Fibroblast of lung (primary cell): Measurements from ENCODE around the gene RAPGEF3. TPM values are rescaled to one million over a fixed set of nuclear protein-coding genes. Genes with fewer than 3 reads are reported as not detected.
A peak's percentile ranks its signal among the peaks of the same experiment; 100 is the strongest.

Source experiments
- DNase-seq, 2 donors: peaks; one replicate each; pipeline versions ENCODE4 v3.0.0 to v3.0.0-alpha.2; 2010; ENCODE audit warnings: low read depth in 2 of 2
- H2AFZ ChIP-seq: 2 replicates; pipeline ENCODE4 v1.5.1; 2012; ENCODE audit warnings: low read length, control low read depth, inconsistent platforms
- H3K27ac ChIP-seq: 2 replicates; pipeline ENCODE4 v1.5.1; 2011; ENCODE audit warnings: low read length, control low read depth; ENCODE audit not compliant: insufficient read depth
- H3K27me3 ChIP-seq: 2 replicates; pipeline ENCODE4 v1.5.1; 2011; ENCODE audit warnings: mild to moderate bottlenecking, low read length; ENCODE audit not compliant: control insufficient read depth, insufficient read depth
- H3K36me3 ChIP-seq: 2 replicates; pipeline ENCODE4 v1.5.1; 2011; ENCODE audit warnings: low read length; ENCODE audit not compliant: control insufficient read depth, insufficient read depth
- H3K4me1 ChIP-seq: 2 replicates; pipeline ENCODE4 v1.5.1; 2011; ENCODE audit warnings: low read length; ENCODE audit not compliant: control insufficient read depth, insufficient read depth; ENCODE audit errors: extremely low read depth
- H3K4me2 ChIP-seq: 2 replicates; pipeline ENCODE4 v1.5.1; 2011; ENCODE audit warnings: low read length, control low read depth; ENCODE audit not compliant: insufficient read depth; ENCODE audit errors: extremely low read depth
- H3K4me3 ChIP-seq, 4 experiments: fragments of 200-600 bp in 1 of 4; sonication (generic) in 1 of 4; replicated peaks in 1 of 4; 2 replicates each; pipeline ENCODE4 v1.5.1; 2011 to 2016; ENCODE audit warnings: low read length in 4 of 4, low read depth in 3 of 4, mild to moderate bottlenecking in 3 of 4, control low read depth in 2 of 4, inconsistent platforms in 1 of 4, mixed read lengths in 1 of 4; ENCODE audit not compliant: insufficient read depth in 1 of 4; ENCODE audit errors: control extremely low read depth in 1 of 4
- H3K79me2 ChIP-seq: 2 replicates; pipeline ENCODE4 v1.5.1; 2012; ENCODE audit warnings: mild to moderate bottlenecking, low read length, inconsistent platforms; ENCODE audit not compliant: control insufficient read depth, insufficient read depth
- H3K9ac ChIP-seq: 2 replicates; pipeline ENCODE4 v1.5.1; 2011; ENCODE audit warnings: mild to moderate bottlenecking, low read length, control low read depth; ENCODE audit not compliant: insufficient read depth
- H3K9me3 ChIP-seq: 2 replicates; pipeline ENCODE4 v1.5.1; 2012; ENCODE audit warnings: low read depth, low read length; ENCODE audit not compliant: control insufficient read depth, insufficient read depth
- H4K20me1 ChIP-seq: 2 replicates; pipeline ENCODE4 v1.5.1; 2011; ENCODE audit warnings: low read length; ENCODE audit not compliant: control insufficient read depth, insufficient read depth; ENCODE audit errors: extremely low read depth
- EZH2 ChIP-seq: IDR thresholded peaks from 2 replicates; pipeline ENCODE4 v1.5.1; 2012; ENCODE audit warnings: low read length, control low read depth, mild to moderate bottlenecking; ENCODE audit errors: missing control alignments
- polyA plus RNA-seq, 2 donors: library from polyadenylated mRNA; depleted of rRNA in 1 of 2; stranded (reverse) in 1 of 2; unstranded in 1 of 2; fragments of >200 nt; gene quantifications; 2 replicates each; pipeline ENCODE4 v1.2.1, GENCODE V29; 2011 to 2012; ENCODE audit warnings: missing spikeins in 1 of 2
- total RNA-seq: library from RNA; depleted of rRNA; stranded (reverse); fragments of >200 nt; gene quantifications from 2 replicates; pipeline ENCODE4 v1.2.1, GENCODE V29; 2014
- TF ChIP-seq, protein P1 (sequence below), 2 donors: IDR thresholded peaks in 1 of 2; conservative IDR thresholded peaks in 1 of 2; 1 replicate in 1 of 2; 2 replicates in 1 of 2; pipeline ENCODE4 v1.5.1; 2011 to 2012; ENCODE audit warnings: low read length in 2 of 2, control low read depth in 1 of 2, inconsistent platforms in 1 of 2, low read depth in 1 of 2, mild to moderate bottlenecking in 1 of 2

The RAPGEF3 gene
- total and polyA plus RNA-seq, 2 donors (not counting 1 experiment from before 2014, with no cell fraction given), result 0.83 to 2.8 TPM

DNA sequence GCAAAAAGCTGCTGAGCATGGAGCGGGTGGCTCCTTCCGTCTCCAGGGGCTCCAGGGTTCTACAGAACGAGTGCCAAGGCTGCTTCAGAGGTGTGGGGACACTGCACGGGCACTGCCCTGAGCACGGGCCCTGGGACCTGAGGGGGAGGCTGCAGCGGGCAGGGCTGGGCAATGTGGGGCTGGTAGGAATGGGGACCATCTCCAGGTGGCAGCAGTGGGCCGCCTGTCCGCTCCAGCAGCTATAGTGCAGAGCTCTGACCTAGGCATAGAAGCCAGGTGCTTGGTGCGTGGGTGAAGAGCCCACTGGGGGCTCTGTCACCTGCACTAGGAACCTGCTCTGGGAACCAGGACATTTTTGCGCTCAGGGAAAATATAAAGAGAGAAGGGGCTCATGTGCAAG is 38.8 kb upstream of the RAPGEF3 start:
- H3K9ac ChIP-seq, result no peak overlapping the region
- peaks cover 43% of the 10 kb centered on the region for H3K36me3 ChIP-seq
- TF ChIP-seq, protein P1, sequence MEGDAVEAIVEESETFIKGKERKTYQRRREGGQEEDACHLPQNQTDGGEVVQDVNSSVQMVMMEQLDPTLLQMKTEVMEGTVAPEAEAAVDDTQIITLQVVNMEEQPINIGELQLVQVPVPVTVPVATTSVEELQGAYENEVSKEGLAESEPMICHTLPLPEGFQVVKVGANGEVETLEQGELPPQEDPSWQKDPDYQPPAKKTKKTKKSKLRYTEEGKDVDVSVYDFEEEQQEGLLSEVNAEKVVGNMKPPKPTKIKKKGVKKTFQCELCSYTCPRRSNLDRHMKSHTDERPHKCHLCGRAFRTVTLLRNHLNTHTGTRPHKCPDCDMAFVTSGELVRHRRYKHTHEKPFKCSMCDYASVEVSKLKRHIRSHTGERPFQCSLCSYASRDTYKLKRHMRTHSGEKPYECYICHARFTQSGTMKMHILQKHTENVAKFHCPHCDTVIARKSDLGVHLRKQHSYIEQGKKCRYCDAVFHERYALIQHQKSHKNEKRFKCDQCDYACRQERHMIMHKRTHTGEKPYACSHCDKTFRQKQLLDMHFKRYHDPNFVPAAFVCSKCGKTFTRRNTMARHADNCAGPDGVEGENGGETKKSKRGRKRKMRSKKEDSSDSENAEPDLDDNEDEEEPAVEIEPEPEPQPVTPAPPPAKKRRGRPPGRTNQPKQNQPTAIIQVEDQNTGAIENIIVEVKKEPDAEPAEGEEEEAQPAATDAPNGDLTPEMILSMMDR (conservative IDR thresholded peaks at IDR 0.05 in 1 of 2, IDR thresholded peaks at IDR 0.05 in 1 of 2; ENCODE audit: low read depth in 1 of 2, low read length in 2 of 2), result peak; percentile 9 to 26
- TF ChIP-seq EZH2, result no peak
- H4K20me1 ChIP-seq, result no peaks in the 10 kb centered on the region
- H3K4me1 ChIP-seq, result no peaks in the 10 kb centered on the region
- H3K27ac ChIP-seq, result no peak overlapping the region
- no peak overlapping the region for H2AFZ ChIP-seq
- no peak overlapping the region for H3K4me2 ChIP-seq
- H3K27me3 ChIP-seq, result no peaks in the 10 kb centered on the region
- H3K79me2 ChIP-seq, result peaks cover 39% of the 10 kb centered on the region
- H3K9me3 ChIP-seq, result no peaks in the 10 kb centered on the region
- DNase-seq, result no peak
- H3K4me3 ChIP-seq, result no peak overlapping the region

DNA sequence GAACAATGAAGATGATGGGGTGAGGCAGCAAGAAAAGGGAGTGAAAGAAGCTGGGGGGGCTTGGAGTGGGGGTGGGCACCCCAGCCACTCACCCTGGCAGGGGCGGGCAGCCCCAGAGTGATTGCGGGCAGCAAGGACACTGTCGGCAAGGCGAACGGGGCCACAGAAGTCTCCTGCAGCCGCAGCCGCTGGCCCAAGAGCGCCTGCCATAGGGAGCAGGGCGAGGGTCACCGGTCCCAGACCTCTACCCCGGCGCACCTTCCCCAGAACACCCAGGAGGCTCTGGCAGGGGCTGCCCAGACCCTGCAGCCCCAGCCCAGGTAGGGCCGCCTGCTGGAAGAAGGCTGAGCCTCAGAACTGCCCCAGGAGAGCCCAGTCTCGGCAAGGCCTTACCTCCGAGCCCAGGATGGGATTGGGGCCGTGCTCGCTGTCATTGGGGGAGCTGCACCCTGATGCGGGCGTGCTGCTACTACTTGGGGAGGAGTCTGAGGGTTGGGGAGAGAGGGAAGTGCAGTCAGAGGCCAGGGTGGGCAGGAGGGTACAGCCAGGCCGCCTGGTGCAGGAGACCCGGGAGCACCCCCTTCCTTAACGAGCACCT is 37.2 kb upstream of the RAPGEF3 start:
- Histone ChIP-seq H3K36me3 (peaks cover 55% of the 10 kb centered on the region), H3K4me2 (no peak overlapping the region), H3K4me1 (no peaks in the 10 kb centered on the region), H3K9ac (no peak overlapping the region), H4K20me1 (no peaks in the 10 kb centered on the region), H3K4me3 (no peak overlapping the region), H3K9me3 (no peaks in the 10 kb centered on the region), H3K27ac (no peak overlapping the region), H3K79me2 (peaks cover 24% of the 10 kb centered on the region), H3K27me3 (no peaks in the 10 kb centered on the region), H2AFZ (no peak overlapping the region)
- TF ChIP-seq, protein P1 (conservative IDR thresholded peaks at IDR 0.05 in 1 of 2, IDR thresholded peaks at IDR 0.05 in 1 of 2; ENCODE audit: low read depth in 1 of 2, low read length in 2 of 2), result no peak
- no peak for TF ChIP-seq EZH2
- no peak for DNase-seq

DNA sequence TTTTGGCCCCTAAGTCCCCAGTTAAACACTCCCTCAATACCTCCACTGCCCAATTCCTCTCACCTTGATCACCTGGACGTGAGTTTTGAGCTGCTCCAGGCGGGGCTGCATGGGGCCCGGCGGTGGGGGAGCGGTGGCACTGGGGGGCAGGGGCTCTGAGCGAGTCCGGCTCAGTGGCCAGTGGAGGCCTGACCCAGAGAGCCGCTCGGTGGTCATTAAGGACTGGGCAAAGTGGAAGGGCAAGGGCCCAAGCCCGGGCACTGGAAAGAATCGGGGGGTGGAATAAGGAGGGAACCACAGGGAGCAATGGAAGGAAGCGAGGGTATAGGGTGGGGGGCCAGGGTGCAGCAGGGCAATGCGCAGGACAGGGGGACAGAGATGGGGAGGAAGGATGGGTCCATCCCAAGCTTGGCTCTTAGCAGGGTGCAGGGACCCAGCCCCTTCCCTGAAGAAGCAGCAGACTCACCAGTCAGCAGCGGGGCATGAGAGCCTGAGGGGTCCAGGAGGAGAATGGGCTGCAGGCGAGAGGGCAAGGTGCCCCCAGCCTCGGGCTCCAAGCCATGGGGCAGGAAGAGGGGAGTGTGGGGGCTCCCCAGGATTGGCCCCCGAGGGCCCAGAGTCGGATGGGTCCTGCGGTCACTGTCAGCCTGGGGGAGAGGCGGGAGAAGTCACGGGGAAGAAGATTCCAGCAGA is 36.6 kb upstream of the RAPGEF3 start:
- no peaks in the 10 kb centered on the region for H4K20me1 ChIP-seq
- no peak overlapping the region for H2AFZ ChIP-seq
- H3K79me2 ChIP-seq, result peaks cover 18% of the 10 kb centered on the region
- H3K4me1 ChIP-seq, result no peaks in the 10 kb centered on the region
- no peak for DNase-seq
- no peak overlapping the region for H3K27ac ChIP-seq
- no peak for TF ChIP-seq EZH2
- TF ChIP-seq, protein P1 (conservative IDR thresholded peaks at IDR 0.05 in 1 of 2, IDR thresholded peaks at IDR 0.05 in 1 of 2; ENCODE audit: low read depth in 1 of 2, low read length in 2 of 2), result no peak
- H3K9me3 ChIP-seq, result no peaks in the 10 kb centered on the region
- no peak overlapping the region for H3K9ac ChIP-seq
- no peaks in the 10 kb centered on the region for H3K27me3 ChIP-seq
- H3K4me3 ChIP-seq, result no peak overlapping the region
- no peak overlapping the region for H3K4me2 ChIP-seq
- H3K36me3 ChIP-seq, result peaks cover 56% of the 10 kb centered on the region
